Osteocyte (in vitro differentiated cells): ENCODE measurements around the gene TAGAP. TPM values are rescaled to one million over a fixed set of nuclear protein-coding genes. Genes with fewer than 3 reads are reported as not detected.
A peak's percentile ranks its signal among the peaks of the same experiment; 100 is the strongest.

Source experiments
- DNase-seq: peaks from one replicate; pipeline ENCODE4 v3.0.0; 2021; ENCODE audit warnings: mixed read lengths; ENCODE audit not compliant: unreplicated experiment; ENCODE audit errors: extremely low spot score
- H3K27ac Mint-ChIP-seq: one replicate; pipeline ENCODE4 v1.8.0; 2021; ENCODE audit warnings: mild to moderate bottlenecking, mixed read lengths; ENCODE audit not compliant: unreplicated experiment
- H3K27me3 Mint-ChIP-seq: one replicate; pipeline ENCODE4 v1.8.0; 2021; ENCODE audit warnings: mixed read lengths; ENCODE audit not compliant: unreplicated experiment
- H3K36me3 Mint-ChIP-seq: one replicate; pipeline ENCODE4 v1.8.0; 2021; ENCODE audit warnings: mixed read lengths; ENCODE audit not compliant: unreplicated experiment
- H3K4me1 Mint-ChIP-seq: one replicate; pipeline ENCODE4 v1.8.0; 2021; ENCODE audit warnings: mixed read lengths; ENCODE audit not compliant: unreplicated experiment
- H3K4me3 Mint-ChIP-seq: one replicate; pipeline ENCODE4 v1.8.0; 2021; ENCODE audit warnings: mild to moderate bottlenecking, moderate library complexity, mixed read lengths; ENCODE audit not compliant: unreplicated experiment
- H3K9me3 Mint-ChIP-seq: one replicate; pipeline ENCODE4 v1.8.0; 2021; ENCODE audit warnings: mixed read lengths; ENCODE audit not compliant: unreplicated experiment
- CTCF ChIP-seq: fragments of 200-600 bp; sonication (generic); IDR thresholded peaks from 2 replicates; pipeline ENCODE4 v1.5.0; 2021; ENCODE audit warnings: antibody characterized with exemption, mild to moderate bottlenecking, moderate library complexity
- long read RNA-seq: library from polyadenylated mRNA; unstranded; transcript quantifications from one replicate; pipeline ENCODE4 v2.0.0, GENCODE V29; 2021
- total RNA-seq: library from RNA; stranded (reverse); gene quantifications from 2 replicates; pipeline ENCODE4 v1.2.1, GENCODE V29; 2021

TAGAP gene, protein sequence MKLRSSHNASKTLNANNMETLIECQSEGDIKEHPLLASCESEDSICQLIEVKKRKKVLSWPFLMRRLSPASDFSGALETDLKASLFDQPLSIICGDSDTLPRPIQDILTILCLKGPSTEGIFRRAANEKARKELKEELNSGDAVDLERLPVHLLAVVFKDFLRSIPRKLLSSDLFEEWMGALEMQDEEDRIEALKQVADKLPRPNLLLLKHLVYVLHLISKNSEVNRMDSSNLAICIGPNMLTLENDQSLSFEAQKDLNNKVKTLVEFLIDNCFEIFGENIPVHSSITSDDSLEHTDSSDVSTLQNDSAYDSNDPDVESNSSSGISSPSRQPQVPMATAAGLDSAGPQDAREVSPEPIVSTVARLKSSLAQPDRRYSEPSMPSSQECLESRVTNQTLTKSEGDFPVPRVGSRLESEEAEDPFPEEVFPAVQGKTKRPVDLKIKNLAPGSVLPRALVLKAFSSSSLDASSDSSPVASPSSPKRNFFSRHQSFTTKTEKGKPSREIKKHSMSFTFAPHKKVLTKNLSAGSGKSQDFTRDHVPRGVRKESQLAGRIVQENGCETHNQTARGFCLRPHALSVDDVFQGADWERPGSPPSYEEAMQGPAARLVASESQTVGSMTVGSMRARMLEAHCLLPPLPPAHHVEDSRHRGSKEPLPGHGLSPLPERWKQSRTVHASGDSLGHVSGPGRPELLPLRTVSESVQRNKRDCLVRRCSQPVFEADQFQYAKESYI
- total RNA-seq, result not detected in 2 replicates
- long read RNA-seq, result 0 reads

DNA sequence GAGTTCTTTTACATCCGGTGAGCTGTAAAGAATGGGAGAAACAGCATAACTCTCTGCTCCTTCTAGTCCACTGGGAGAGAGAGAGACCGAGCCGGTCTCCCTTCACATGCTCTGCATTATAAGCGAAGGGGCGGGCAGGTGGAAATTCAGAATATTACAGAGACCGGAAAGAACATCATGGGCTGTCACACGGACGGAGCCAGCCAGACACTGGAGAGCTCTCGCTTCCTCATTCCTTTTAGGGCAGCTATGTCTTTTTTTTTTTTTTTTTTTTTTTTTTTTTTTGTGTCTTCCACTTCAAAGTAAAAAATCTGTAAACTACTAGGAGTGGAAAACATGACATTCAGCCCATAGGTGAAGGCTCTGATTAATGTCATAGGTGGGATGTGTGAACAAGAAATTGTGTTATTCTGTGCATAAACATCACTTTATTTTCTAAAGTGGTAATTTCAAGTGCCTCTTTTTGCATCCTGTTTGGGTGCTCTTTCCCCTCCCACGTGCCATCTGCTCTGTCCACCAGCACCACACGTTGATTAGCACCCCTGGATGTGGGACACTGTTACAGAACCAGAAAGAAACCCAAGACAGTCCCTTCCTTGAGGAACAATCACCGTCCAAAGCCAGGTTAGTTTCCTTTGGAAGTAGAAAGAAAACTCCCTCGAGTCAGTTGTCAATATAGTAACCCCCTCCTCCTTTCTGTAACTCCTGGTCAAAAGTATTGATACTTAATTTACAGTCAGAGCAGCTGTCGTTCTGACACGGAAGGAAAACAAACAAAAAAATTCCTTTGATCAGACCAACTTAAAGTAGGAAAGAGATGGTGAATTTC lies at the start of gene TAGAP:
TSS of gene TAGAP (minus strand) at position 93 of the 829 bp plus-strand sequence. CDS start 845 bp downstream, outside the sequence.
- DNase-seq, result no peak
- no peaks in the 10 kb centered on the region for H3K9me3 Mint-ChIP-seq
- peaks cover 6% of the 10 kb centered on the region for H3K4me1 Mint-ChIP-seq
- H3K36me3 Mint-ChIP-seq, result no peaks in the 10 kb centered on the region
- no peak within 1 kb of the TSS for H3K27ac Mint-ChIP-seq
- TF ChIP-seq CTCF, result no peak
- H3K27me3 Mint-ChIP-seq, result peaks cover 45% of the 10 kb centered on the region
- H3K4me3 Mint-ChIP-seq, result no peak within 1 kb of the TSS

DNA sequence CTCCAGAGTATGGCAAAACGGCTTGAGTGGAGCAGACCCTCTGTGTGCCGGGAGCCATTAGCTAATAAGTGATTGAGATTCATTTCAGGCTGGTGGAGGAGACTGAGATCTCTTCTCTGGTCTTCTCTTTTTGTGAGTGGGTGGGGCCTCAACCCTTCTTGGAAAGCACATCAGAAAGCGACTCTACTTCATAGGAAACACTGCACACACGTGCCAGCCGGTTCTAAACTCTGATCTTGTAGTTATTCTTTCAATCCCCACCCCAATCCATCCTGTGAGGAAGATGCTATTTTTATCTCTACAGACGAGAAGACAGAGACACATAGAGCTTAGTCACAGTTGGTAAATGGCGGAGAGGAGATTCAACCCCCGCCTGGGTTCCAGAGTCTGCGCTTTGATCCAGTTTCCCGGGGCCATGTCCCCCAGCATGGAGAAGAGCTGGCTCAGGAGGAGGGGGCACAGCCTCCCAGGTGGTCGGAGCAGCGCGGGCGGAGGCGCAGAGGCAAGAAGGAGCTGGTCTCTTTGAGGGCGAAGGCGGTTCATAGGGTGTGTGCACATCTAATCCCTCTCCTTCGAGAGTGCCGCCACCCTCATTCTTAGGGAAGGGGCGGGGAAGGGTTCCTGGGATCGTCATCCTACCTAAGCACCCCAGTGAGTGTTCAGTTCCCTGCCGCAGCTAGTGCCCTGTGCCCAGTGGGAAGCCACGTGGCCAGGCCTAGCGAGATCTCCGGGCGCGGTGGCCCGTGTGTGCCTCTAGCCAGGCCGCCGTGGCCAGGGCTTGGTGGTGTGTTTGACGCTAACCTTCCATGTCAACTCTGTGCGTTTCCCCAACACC lies 49.0 kb upstream of the TAGAP start:
- H3K4me3 Mint-ChIP-seq, result no peak overlapping the region
- peaks cover 9% of the 10 kb centered on the region for H3K27me3 Mint-ChIP-seq
- no peak for TF ChIP-seq CTCF
- H3K9me3 Mint-ChIP-seq, result no peaks in the 10 kb centered on the region
- peak; percentile 42 for DNase-seq
- no peaks in the 10 kb centered on the region for H3K4me1 Mint-ChIP-seq
- H3K36me3 Mint-ChIP-seq, result no peaks in the 10 kb centered on the region
- H3K27ac Mint-ChIP-seq, result no peak overlapping the region

DNA sequence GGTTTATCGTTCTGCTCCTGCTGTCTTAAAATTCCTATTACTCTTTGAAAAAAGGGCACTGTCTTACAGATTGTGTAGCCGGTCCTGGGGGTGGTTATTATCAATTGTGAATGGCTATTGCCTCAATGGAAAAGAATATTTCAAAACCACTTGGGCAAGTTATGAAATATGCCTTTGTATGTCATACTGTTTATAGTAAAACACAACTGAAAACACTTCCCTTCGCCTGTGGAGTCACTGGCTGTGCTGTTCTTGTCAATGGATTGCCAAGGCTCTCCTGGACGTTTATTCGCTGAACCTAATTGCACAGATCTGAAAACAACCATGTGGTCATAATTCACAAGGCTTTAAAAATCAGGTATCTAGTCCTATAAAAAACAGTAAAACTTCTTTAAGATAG lies 47.8 kb upstream of the TAGAP start:
- Mint-ChIP-seq H3K27me3 (peaks cover 9% of the 10 kb centered on the region), H3K4me3 (no peak overlapping the region), H3K27ac (no peak overlapping the region), H3K4me1 (no peaks in the 10 kb centered on the region), H3K9me3 (no peaks in the 10 kb centered on the region), H3K36me3 (no peaks in the 10 kb centered on the region)
- peak; percentile 38 for DNase-seq
- no peak for TF ChIP-seq CTCF

DNA sequence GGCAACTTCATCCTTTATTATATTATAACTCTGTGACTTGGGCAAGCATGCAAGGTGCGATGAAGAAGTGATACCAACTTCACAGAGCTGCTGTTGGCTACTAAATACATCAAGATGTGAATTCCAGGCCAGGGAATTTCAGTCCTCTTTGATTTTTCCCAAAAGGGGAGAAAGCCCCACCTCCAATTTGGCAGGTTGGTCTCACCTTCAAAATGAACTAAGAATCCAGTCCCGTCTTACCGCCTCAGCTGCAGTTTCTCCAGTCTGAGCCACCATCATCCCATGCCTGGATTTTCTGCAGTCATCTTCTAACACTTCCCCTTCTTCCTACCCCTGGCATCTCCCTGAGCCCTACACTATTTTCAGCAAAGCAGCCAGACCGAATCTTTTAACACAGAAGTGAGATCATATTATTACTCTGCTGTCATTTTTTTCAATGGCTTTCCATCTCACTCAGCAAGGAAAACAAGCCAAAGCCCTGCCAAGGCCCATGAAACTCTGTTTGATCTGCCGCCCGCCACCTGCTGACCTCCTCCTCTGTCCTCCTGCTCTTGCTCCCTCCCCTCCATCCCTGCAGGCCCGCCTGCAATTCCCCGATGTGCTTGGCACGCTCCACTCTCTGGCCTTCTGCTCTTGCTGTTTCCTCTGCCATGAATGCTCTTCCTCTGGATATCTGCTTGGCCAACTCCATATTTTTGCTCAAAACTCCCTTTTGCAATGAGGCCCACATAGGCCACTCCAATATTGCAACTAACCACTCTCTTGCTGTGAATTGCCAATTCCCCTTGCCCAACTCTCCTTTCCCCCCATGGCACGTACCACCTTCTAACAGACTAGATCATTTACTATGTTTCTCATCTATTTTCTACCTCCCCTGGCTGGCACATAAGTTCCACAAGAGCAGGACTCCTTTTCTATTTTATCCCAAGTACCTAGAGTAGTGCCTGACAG lies 46.0 kb upstream of the TAGAP start:
- Mint-ChIP-seq H3K36me3 (no peaks in the 10 kb centered on the region), H3K4me3 (no peak overlapping the region), H3K9me3 (no peaks in the 10 kb centered on the region), H3K27me3 (peaks cover 9% of the 10 kb centered on the region), H3K4me1 (no peaks in the 10 kb centered on the region), H3K27ac (no peak overlapping the region)
- no peak for TF ChIP-seq CTCF
- DNase-seq, result peak; percentile 69
